ENCODE measurements around the gene PLSCR1. TPM values are rescaled to one million over a fixed set of nuclear protein-coding genes. Genes with fewer than 3 reads are reported as not detected.
"Not testable (repeated sequence)": the region's sequence is repeated elsewhere in the genome, so short reads cannot be mapped to it uniquely, and the experiment has no call there.

The PLSCR1 gene
- total RNA-seq, 1 donor from 2014 or later, result 25.4 TPM

GRCh38 chr3:146476094-146476740 is 68.2 kb downstream of the PLSCR1 start:
- DNase-seq, result no peak
- Histone ChIP-seq H3K27ac (replicated peaks) (no peak overlapping the region), H3K4me1 (no peaks in the 10 kb centered on the region), H3K9me3 (replicated peaks) (peaks cover 4% of the 10 kb centered on the region), H3K27me3 (ENCODE audit: low read depth) (peaks cover 17% of the 10 kb centered on the region), H3K4me3 (no peak overlapping the region), H3K36me3 (no peaks in the 10 kb centered on the region)
- TF ChIP-seq, protein P1, sequence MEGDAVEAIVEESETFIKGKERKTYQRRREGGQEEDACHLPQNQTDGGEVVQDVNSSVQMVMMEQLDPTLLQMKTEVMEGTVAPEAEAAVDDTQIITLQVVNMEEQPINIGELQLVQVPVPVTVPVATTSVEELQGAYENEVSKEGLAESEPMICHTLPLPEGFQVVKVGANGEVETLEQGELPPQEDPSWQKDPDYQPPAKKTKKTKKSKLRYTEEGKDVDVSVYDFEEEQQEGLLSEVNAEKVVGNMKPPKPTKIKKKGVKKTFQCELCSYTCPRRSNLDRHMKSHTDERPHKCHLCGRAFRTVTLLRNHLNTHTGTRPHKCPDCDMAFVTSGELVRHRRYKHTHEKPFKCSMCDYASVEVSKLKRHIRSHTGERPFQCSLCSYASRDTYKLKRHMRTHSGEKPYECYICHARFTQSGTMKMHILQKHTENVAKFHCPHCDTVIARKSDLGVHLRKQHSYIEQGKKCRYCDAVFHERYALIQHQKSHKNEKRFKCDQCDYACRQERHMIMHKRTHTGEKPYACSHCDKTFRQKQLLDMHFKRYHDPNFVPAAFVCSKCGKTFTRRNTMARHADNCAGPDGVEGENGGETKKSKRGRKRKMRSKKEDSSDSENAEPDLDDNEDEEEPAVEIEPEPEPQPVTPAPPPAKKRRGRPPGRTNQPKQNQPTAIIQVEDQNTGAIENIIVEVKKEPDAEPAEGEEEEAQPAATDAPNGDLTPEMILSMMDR (IDR thresholded peaks at IDR 0.05; ENCODE audit: borderline replicate concordance), result no peak
- intact Hi-C loops (cut with micrococcal nuclease), result no loop called here

- H3K4me1 ChIP-seq; H3K36me3 ChIP-seq; intact Hi-C loops (cut with micrococcal nuclease); DNase-seq; H3K9me3 ChIP-seq (replicated peaks); H3K4me3 ChIP-seq; H3K27ac ChIP-seq (replicated peaks): not testable (repeated sequence)
- H3K27me3 ChIP-seq (ENCODE audit: low read depth), result peaks cover 17% of the 10 kb centered on the region
Measured at GRCh38 chr3:146474976-146475375, 69.4 kb downstream of the PLSCR1 start.

DNA sequence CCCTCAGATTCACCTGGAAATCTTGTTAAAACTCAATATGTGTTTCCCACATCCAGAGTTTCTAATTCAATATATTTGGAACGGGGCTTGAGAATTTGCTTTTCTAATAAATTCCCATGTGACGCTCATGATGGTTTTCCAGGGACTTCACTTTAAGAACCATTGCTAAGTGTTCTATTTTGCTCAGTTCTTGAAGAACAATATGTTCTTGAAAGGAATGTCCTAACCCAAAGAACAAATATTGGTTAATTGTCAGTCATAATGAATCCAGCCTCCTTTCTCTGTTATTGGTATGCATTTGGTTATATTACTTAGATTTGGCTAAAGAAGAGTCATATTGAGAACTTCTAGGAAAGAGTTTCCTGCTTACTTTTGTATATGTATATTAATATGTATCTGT is 70.7 kb downstream of the PLSCR1 start:
- no peak for DNase-seq
- Histone ChIP-seq H3K27me3 (ENCODE audit: low read depth) (peaks cover 17% of the 10 kb centered on the region), H3K36me3 (no peaks in the 10 kb centered on the region), H3K4me1 (peaks cover 14% of the 10 kb centered on the region), H3K27ac (replicated peaks) (no peak overlapping the region), H3K9me3 (replicated peaks) (no peaks in the 10 kb centered on the region), H3K4me3 (no peak overlapping the region)
- intact Hi-C loops (cut with micrococcal nuclease), result no loop called here
- TF ChIP-seq, protein P1 (IDR thresholded peaks at IDR 0.05; ENCODE audit: borderline replicate concordance), result no peak

DNA sequence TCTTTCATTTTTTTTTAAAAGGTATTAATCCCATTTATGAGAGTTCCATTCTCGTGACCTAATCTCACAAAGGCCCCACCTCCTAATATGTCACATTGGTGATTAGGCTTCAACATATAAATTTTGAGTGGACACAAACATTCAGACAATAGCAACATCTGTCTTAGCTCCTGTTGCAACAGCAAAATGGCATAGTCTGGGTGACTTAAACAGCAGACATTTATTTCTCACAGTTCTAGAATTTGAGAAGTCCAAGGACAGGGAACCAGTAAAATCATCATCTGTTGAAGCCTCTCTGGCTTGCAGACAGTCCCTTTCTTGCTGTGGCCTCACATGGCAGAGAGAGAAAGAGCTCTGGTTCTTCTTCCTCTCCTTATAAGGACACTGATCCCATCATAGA is 71.8 kb downstream of the PLSCR1 start:
- TF ChIP-seq, protein P1 (IDR thresholded peaks at IDR 0.05; ENCODE audit: borderline replicate concordance), result no peak
- no peak overlapping the region for H3K27ac ChIP-seq (replicated peaks)
- H3K36me3 ChIP-seq, result no peaks in the 10 kb centered on the region
- H3K4me1 ChIP-seq, result peaks cover 14% of the 10 kb centered on the region
- DNase-seq, result no peak
- intact Hi-C loops (cut with micrococcal nuclease), result no loop called here
- no peak overlapping the region for H3K4me3 ChIP-seq
- peaks cover 17% of the 10 kb centered on the region for H3K27me3 ChIP-seq (ENCODE audit: low read depth)
- no peaks in the 10 kb centered on the region for H3K9me3 ChIP-seq (replicated peaks)

GRCh38 chr3:146471012-146471411 is 73.4 kb downstream of the PLSCR1 start:
- intact Hi-C loops (cut with micrococcal nuclease), result no loop called here
- TF ChIP-seq, protein P1 (IDR thresholded peaks at IDR 0.05; ENCODE audit: borderline replicate concordance), result no peak
- Histone ChIP-seq H3K4me1 (peaks cover 14% of the 10 kb centered on the region), H3K27ac (replicated peaks) (no peak overlapping the region), H3K36me3 (no peaks in the 10 kb centered on the region), H3K4me3 (no peak overlapping the region), H3K27me3 (ENCODE audit: low read depth) (peaks cover 6% of the 10 kb centered on the region), H3K9me3 (replicated peaks) (no peaks in the 10 kb centered on the region)
- no peak for DNase-seq

- H3K27me3 ChIP-seq (ENCODE audit: low read depth), result peaks cover 4% of the 10 kb centered on the region
- DNase-seq, result no peak
- H3K4me1 ChIP-seq, result peaks cover 14% of the 10 kb centered on the region
- TF ChIP-seq, protein P1 (IDR thresholded peaks at IDR 0.05; ENCODE audit: borderline replicate concordance), result no peak
- H3K9me3 ChIP-seq (replicated peaks), result no peaks in the 10 kb centered on the region
- intact Hi-C loops (cut with micrococcal nuclease), result no loop called here
- H3K4me3 ChIP-seq, result no peak overlapping the region
- no peak overlapping the region for H3K27ac ChIP-seq (replicated peaks)
- no peaks in the 10 kb centered on the region for H3K36me3 ChIP-seq
Measured at GRCh38 chr3:146470425-146470990, 73.9 kb downstream of the PLSCR1 start.
